SK-N-SH (cell line): ENCODE data around the gene PAPPA2. TPM values are rescaled to one million over a fixed set of nuclear protein-coding genes. Genes with fewer than 3 reads are reported as not detected.

Source experiments
- CTCF ChIA-PET: fragments of 300-600, 350-600 bp; formaldehyde crosslinking; extraction: SDS; loops from one replicate; lab custom pipeline; 2021; lab: Yijun Ruan, JAX
- POLR2A ChIA-PET: fragments of 350-600 bp; sonication (Branson Sonifier 250); formaldehyde crosslinking; extraction: SDS; loops from one replicate; lab custom pipeline; 2020; ENCODE audit warnings: antibody characterized with exemption, inconsistent platforms; lab: Yijun Ruan, JAX
- DNase-seq: peaks from one replicate; pipeline ENCODE4 v3.0.0; 2012
- H2AFZ ChIP-seq: fragments of 200-600 bp; sonication (generic); 2 replicates; pipeline ENCODE4 v1.8.1; 2016; ENCODE audit warnings: antibody characterized with exemption, mild to moderate bottlenecking, low read depth
- H3F3A ChIP-seq: fragments of 200-600 bp; sonication (generic); replicated peaks from 2 replicates; pipeline ENCODE3; 2016; ENCODE audit warnings: antibody characterized with exemption, mild to moderate bottlenecking; ENCODE audit not compliant: insufficient read depth
- H3K27ac ChIP-seq, 2 experiments: fragments of 200-500 bp in 1 of 2; fragments of 200-600 bp in 1 of 2; sonication (Bioruptor generic) in 1 of 2; sonication (generic), shearing (Covaris generic) in 1 of 2; 2 replicates each; pipeline versions ENCODE4 v1.5.1 to v1.6.1; 2014 to 2016; ENCODE audit warnings: low read depth in 2 of 2, inconsistent platforms in 1 of 2, low read length in 1 of 2, mild to moderate bottlenecking in 1 of 2, mixed read lengths in 1 of 2
- H3K27me3 ChIP-seq: fragments of 200-600 bp; sonication (generic), shearing (Covaris generic); 2 replicates; pipeline ENCODE4 v1.6.1; 2016; ENCODE audit warnings: mixed run types; ENCODE audit not compliant: insufficient read depth
- H3K36me3 ChIP-seq, 2 experiments: fragments of 200-500 bp in 1 of 2; fragments of 200-600 bp in 1 of 2; sonication (Bioruptor generic) in 1 of 2; sonication (generic) in 1 of 2; replicated peaks in 1 of 2; 2 replicates each; pipeline versions ENCODE3 to v1.5.1; 2014 to 2016; ENCODE audit warnings: low read length in 1 of 2, mild to moderate bottlenecking in 1 of 2; ENCODE audit not compliant: insufficient read depth in 2 of 2, control insufficient read depth in 1 of 2
- H3K4me1 ChIP-seq, 2 experiments: fragments of 200-500 bp in 1 of 2; fragments of 200-600 bp in 1 of 2; sonication (Bioruptor generic) in 1 of 2; sonication (generic), shearing (Covaris generic) in 1 of 2; 2 replicates each; pipeline versions ENCODE4 v1.5.1 to v1.6.1; 2014 to 2016; ENCODE audit warnings: low read depth in 1 of 2, low read length in 1 of 2, mixed run types in 1 of 2; ENCODE audit not compliant: insufficient read depth in 2 of 2, control insufficient read depth in 1 of 2
- H3K4me2 ChIP-seq: fragments of 200-600 bp; sonication (generic), shearing (Covaris generic); 2 replicates; pipeline ENCODE4 v1.6.1; 2017; ENCODE audit warnings: mixed run types
- H3K4me3 ChIP-seq, 2 experiments: fragments of 200-500 bp in 1 of 2; fragments of 200-600 bp in 1 of 2; sonication (Bioruptor generic) in 1 of 2; sonication (generic), shearing (Covaris generic) in 1 of 2; 2 replicates each; pipeline versions ENCODE4 v1.5.1 to v1.8.1; 2014 to 2016; ENCODE audit warnings: low read depth in 2 of 2, inconsistent platforms in 1 of 2, low read length in 1 of 2, mild to moderate bottlenecking in 1 of 2, mixed read lengths in 1 of 2, moderate library complexity in 1 of 2
- H3K79me2 ChIP-seq: fragments of 200-600 bp; sonication (generic); 2 replicates; pipeline ENCODE4 v1.8.1; 2017; ENCODE audit warnings: mild to moderate bottlenecking; ENCODE audit not compliant: insufficient read depth
- H3K9ac ChIP-seq: fragments of 200-600 bp; sonication (generic); 2 replicates; pipeline ENCODE4 v1.6.1; 2017; ENCODE audit warnings: mixed run types
- H3K9me2 ChIP-seq: fragments of 200-600 bp; sonication (generic); 2 replicates; pipeline ENCODE4 v1.6.1; 2017; ENCODE audit warnings: mixed run types
- H3K9me3 ChIP-seq: fragments of 200-600 bp; sonication (generic); 2 replicates; pipeline ENCODE4 v1.6.1; 2017; ENCODE audit warnings: mixed run types, mild to moderate bottlenecking, moderate library complexity
- H4K20me1 ChIP-seq: fragments of 200-600 bp; sonication (generic); 2 replicates; pipeline ENCODE4 v1.6.1; 2017; ENCODE audit warnings: mild to moderate bottlenecking, mixed run types; ENCODE audit not compliant: insufficient read depth
- CHD2 ChIP-seq: fragments of 150-350 bp; IDR thresholded peaks from 2 replicates; pipeline ENCODE4 v1.6.1; 2018; ENCODE audit warnings: low read length; ENCODE audit not compliant: partially characterized antibody
- EZH2phosphoT487 ChIP-seq: fragments of 200-600 bp; sonication (generic); IDR thresholded peaks from 2 replicates; pipeline ENCODE4 v1.6.1; 2017; ENCODE audit warnings: low read depth, mixed run types, mild to moderate bottlenecking, antibody characterized with exemption, moderate library complexity, borderline replicate concordance
- FOSL2 ChIP-seq: IDR thresholded peaks from 2 replicates; pipeline ENCODE4 v1.4.0; 2012; ENCODE audit warnings: low read depth, mild to moderate bottlenecking, moderate library complexity, borderline replicate concordance
- FOXM1 ChIP-seq: IDR thresholded peaks from 2 replicates; pipeline ENCODE4 v1.4.0; 2012; ENCODE audit warnings: low read depth, mild to moderate bottlenecking
- JUND ChIP-seq: IDR thresholded peaks from 2 replicates; pipeline ENCODE4 v1.4.0; 2012
- MEF2A ChIP-seq: IDR thresholded peaks from 2 replicates; pipeline ENCODE4 v1.4.0; 2012; ENCODE audit warnings: low read depth, borderline replicate concordance
- NFIC ChIP-seq: IDR thresholded peaks from 2 replicates; pipeline ENCODE4 v1.4.0; 2012; ENCODE audit warnings: borderline replicate concordance
- NRF1 ChIP-seq: IDR thresholded peaks from 2 replicates; pipeline ENCODE4 v1.6.1; 2012; ENCODE audit warnings: low read depth, mild to moderate bottlenecking, low read length
- POLR2AphosphoS5 ChIP-seq: IDR thresholded peaks from 2 replicates; pipeline ENCODE4 v1.6.1; 2012; ENCODE audit warnings: low read depth, low read length
- RCOR1 ChIP-seq: fragments of 150-350 bp; IDR thresholded peaks from 2 replicates; pipeline ENCODE4 v1.6.1; 2017; ENCODE audit warnings: antibody characterized with exemption, low read length
- REST ChIP-seq: IDR thresholded peaks from 2 replicates; pipeline ENCODE4 v1.6.1; 2012; ENCODE audit warnings: mild to moderate bottlenecking, low read depth, low read length, moderate library complexity
- RFX5 ChIP-seq: IDR thresholded peaks from 2 replicates; pipeline ENCODE4 v1.6.1; 2012; ENCODE audit warnings: mild to moderate bottlenecking, improper control_type of control experiment, low read length
- RXRA ChIP-seq: IDR thresholded peaks from 2 replicates; pipeline ENCODE4 v1.4.0; 2012; ENCODE audit warnings: low read depth, mild to moderate bottlenecking, borderline replicate concordance
- SIN3A ChIP-seq: IDR thresholded peaks from 2 replicates; pipeline ENCODE4 v1.6.1; 2012; ENCODE audit warnings: low read depth, mild to moderate bottlenecking, low read length, moderate library complexity, borderline replicate concordance
- TEAD4 ChIP-seq: IDR thresholded peaks from 2 replicates; pipeline ENCODE4 v1.4.0; 2012; ENCODE audit warnings: mild to moderate bottlenecking, borderline replicate concordance; ENCODE audit not compliant: insufficient read depth
- YY1 ChIP-seq: IDR thresholded peaks from 2 replicates; pipeline ENCODE4 v1.4.0; 2012; ENCODE audit warnings: low read depth, mild to moderate bottlenecking
- WGBS: methylation state at CpG from one replicate; pipeline ENCODE4 v1.1.6; 2017; ENCODE audit warnings: low lambda C conversion rate; 5-methylcytosine and 5-hydroxymethylcytosine counted together
- polyA plus RNA-seq, 3 experiments: library from polyadenylated mRNA; depleted of rRNA; stranded (reverse); fragments of >200 nt; gene quantifications; 2 replicates each; pipeline ENCODE4 v1.2.3, GENCODE V29; 2012
- TF ChIP-seq, protein P1 (sequence below): fragments of 150-350 bp; IDR thresholded peaks from 2 replicates; pipeline ENCODE4 v1.6.1; 2016; ENCODE audit warnings: mild to moderate bottlenecking, low read depth, low read length
- TF ChIP-seq, protein P2 (sequence below): IDR thresholded peaks from 2 replicates; pipeline ENCODE4 v1.4.0; 2012; ENCODE audit warnings: low read depth, borderline replicate concordance
- TF ChIP-seq, protein P3 (sequence below): IDR thresholded peaks from 2 replicates; pipeline ENCODE4 v1.4.0; 2012; ENCODE audit warnings: low read depth, borderline replicate concordance
- TF ChIP-seq, protein P4 (sequence below): IDR thresholded peaks from 2 replicates; pipeline ENCODE4 v1.4.0; 2012; ENCODE audit warnings: low read depth

PAPPA2 gene
- polyA plus RNA-seq, 1 of the 3 experiments (the other 2 are of a cell fraction): 0.02 TPM

DNA sequence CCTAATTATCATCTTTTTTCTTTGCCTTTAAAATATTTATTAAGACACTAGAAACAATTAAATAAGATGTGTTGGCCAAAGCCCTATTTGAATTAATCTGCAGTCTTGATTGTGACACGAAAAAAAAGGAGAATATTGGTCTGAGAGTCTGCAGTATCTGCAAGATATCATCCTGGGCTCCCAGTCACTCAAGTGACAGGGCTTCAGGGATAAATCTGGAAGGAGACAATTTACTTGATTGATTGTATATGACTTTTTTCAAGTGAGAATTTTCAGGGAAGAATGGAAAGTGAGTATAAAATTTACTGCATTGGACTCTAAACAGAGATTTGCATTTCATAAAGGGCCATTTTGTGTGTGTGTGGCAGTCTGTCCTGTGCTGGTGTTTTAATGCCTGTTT, 233.7 kb downstream of the PAPPA2 start:
- no peak overlapping the region for H3K4me3 ChIP-seq
- CTCF ChIA-PET: no interaction called here
- no peak for DNase-seq

DNA sequence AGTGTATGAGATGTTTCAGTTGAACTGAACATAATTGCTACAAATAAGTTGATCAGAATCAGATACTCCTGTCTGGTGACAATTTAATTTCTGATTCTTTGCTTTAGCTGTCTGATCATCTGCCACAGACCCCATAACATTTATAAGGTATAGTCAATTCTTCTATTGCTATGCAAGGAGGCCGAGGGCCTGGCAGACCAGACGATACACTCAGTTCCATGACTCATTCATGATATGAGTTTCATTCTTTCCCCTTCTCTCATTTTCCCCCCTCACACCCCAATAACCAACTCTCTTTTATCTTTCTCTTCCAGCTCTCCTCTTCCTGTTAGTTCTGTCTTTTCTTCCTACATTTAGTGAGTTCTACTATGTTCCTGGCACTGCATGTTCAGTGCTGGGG, 236.8 kb downstream of the PAPPA2 start:
- peaks cover 0 to 3% of the 10 kb centered on the region in 2 experiments; a peak in 1 of 4 replicates for H3K4me1 ChIP-seq
- 30% methylated on average over 2 of the region's 2 CpGs for WGBS
- no peaks in the 10 kb centered on the region for H3F3A ChIP-seq
- no peaks in the 10 kb centered on the region for H3K27me3 ChIP-seq
- no peak overlapping the region for H3K4me2 ChIP-seq
- H3K27ac ChIP-seq: no peak overlapping the region
- no peaks in the 10 kb centered on the region for H3K36me3 ChIP-seq
- no peak for DNase-seq
- ChIA-PET POLR2A (no interaction called here), CTCF (interaction anchor here (0.6 kb wide), 1 partner anchor 1506 kb away, joined by 3 read pairs; no protein-coding TSS in a partner anchor)
- no peaks in the 10 kb centered on the region for H4K20me1 ChIP-seq
- H3K4me3 ChIP-seq: no peak overlapping the region
- no peaks in the 10 kb centered on the region for H3K79me2 ChIP-seq
- H3K9ac ChIP-seq: no peak overlapping the region
- no peaks in the 10 kb centered on the region for H3K9me3 ChIP-seq
- H2AFZ ChIP-seq: no peak overlapping the region
- H3K9me2 ChIP-seq: no peaks in the 10 kb centered on the region
- TF ChIP-seq, protein P1, sequence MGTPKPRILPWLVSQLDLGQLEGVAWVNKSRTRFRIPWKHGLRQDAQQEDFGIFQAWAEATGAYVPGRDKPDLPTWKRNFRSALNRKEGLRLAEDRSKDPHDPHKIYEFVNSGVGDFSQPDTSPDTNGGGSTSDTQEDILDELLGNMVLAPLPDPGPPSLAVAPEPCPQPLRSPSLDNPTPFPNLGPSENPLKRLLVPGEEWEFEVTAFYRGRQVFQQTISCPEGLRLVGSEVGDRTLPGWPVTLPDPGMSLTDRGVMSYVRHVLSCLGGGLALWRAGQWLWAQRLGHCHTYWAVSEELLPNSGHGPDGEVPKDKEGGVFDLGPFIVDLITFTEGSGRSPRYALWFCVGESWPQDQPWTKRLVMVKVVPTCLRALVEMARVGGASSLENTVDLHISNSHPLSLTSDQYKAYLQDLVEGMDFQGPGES: no peak
- TF ChIP-seq, protein P2, sequence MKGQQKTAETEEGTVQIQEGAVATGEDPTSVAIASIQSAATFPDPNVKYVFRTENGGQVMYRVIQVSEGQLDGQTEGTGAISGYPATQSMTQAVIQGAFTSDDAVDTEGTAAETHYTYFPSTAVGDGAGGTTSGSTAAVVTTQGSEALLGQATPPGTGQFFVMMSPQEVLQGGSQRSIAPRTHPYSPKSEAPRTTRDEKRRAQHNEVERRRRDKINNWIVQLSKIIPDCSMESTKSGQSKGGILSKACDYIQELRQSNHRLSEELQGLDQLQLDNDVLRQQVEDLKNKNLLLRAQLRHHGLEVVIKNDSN: no peak
- TF ChIP-seq FOXM1: no peak
- TF ChIP-seq RXRA: no peak
- TF ChIP-seq, protein P3, sequence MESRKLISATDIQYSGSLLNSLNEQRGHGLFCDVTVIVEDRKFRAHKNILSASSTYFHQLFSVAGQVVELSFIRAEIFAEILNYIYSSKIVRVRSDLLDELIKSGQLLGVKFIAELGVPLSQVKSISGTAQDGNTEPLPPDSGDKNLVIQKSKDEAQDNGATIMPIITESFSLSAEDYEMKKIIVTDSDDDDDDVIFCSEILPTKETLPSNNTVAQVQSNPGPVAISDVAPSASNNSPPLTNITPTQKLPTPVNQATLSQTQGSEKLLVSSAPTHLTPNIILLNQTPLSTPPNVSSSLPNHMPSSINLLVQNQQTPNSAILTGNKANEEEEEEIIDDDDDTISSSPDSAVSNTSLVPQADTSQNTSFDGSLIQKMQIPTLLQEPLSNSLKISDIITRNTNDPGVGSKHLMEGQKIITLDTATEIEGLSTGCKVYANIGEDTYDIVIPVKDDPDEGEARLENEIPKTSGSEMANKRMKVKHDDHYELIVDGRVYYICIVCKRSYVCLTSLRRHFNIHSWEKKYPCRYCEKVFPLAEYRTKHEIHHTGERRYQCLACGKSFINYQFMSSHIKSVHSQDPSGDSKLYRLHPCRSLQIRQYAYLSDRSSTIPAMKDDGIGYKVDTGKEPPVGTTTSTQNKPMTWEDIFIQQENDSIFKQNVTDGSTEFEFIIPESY: no peak
- no peak for TF ChIP-seq EZH2phosphoT487
- no peak for TF ChIP-seq MEF2A

More for the DNA sequence above, 233.7 kb downstream of the PAPPA2 start:
- Histone ChIP-seq H3K27ac (no peak overlapping the region), H3K9me3 (no peaks in the 10 kb centered on the region), H3K9ac (no peak overlapping the region), H2AFZ (no peak overlapping the region), H3F3A (no peaks in the 10 kb centered on the region), H3K9me2 (no peaks in the 10 kb centered on the region), H3K27me3 (no peaks in the 10 kb centered on the region), H3K79me2 (no peaks in the 10 kb centered on the region), H3K4me2 (no peak overlapping the region), H4K20me1 (no peaks in the 10 kb centered on the region), H3K4me1 (peaks cover 0 to 20% of the 10 kb centered on the region in 2 experiments; a peak in 1 of 4 replicates), H3K36me3 (no peaks in the 10 kb centered on the region)
- POLR2A ChIA-PET: no interaction called here
- WGBS: 11% methylated on average over 1 of the region's 1 CpG
- no peak for TF ChIP-seq MEF2A
- TF ChIP-seq EZH2phosphoT487: no peak
- no peak for TF ChIP-seq NFIC
- TF ChIP-seq TEAD4: no peak
- no peak for TF ChIP-seq POLR2AphosphoS5
- TF ChIP-seq FOSL2: no peak
- no peak for TF ChIP-seq RXRA
- TF ChIP-seq SIN3A: no peak
- no peak for TF ChIP-seq CHD2
- no peak for TF ChIP-seq JUND
- TF ChIP-seq, protein P4, sequence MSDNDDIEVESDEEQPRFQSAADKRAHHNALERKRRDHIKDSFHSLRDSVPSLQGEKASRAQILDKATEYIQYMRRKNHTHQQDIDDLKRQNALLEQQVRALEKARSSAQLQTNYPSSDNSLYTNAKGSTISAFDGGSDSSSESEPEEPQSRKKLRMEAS: no peak
- no peak for TF ChIP-seq RFX5
- TF ChIP-seq NRF1: no peak
- no peak for TF ChIP-seq RCOR1
- TF ChIP-seq FOXM1: no peak
- no peak for TF ChIP-seq REST
- no peak for TF ChIP-seq YY1
